LNCaP clone FGC (cell line): Measurements from ENCODE around the gene OR52B6.
"Not testable (repeated sequence)": the region's sequence is repeated elsewhere in the genome, so short reads cannot be mapped to it uniquely, and the experiment has no call there.

ENCODE experiments used
- DNase-seq: peaks from one replicate; pipeline ENCODE4 v3.0.0-alpha.2; 2011; ENCODE audit warnings: low read depth
- H3K4me3 ChIP-seq: 2 replicates; pipeline ENCODE4 v1.5.1; 2011; ENCODE audit warnings: mild to moderate bottlenecking, low read depth, low read length, control low read depth
- TF ChIP-seq, protein P1 (sequence below): IDR thresholded peaks from 2 replicates; pipeline ENCODE4 v1.5.1; 2012; ENCODE audit warnings: mild to moderate bottlenecking; ENCODE audit not compliant: control insufficient read depth, insufficient read depth; ENCODE audit errors: extremely low read depth

Gene OR52B6

DNA sequence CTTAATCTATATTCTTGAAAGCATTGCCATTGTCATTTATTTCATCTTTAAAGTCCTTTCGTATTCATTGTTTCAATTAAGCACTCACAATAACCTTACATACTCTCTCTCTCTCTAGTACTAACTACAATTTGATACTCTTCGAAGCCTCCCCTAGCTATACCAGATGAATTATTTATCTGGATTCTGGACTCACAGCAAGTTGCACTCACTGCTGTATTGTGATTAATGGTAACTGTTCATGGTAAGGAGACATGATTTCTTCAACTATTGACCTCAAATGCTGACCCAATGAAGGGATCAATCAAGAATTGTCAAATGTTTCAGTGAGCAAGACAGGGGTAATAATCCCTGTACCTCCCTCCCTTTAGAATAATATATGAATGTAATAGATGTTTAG is 6.0 kb upstream of the OR52B6 start:
- TF ChIP-seq, protein P1, sequence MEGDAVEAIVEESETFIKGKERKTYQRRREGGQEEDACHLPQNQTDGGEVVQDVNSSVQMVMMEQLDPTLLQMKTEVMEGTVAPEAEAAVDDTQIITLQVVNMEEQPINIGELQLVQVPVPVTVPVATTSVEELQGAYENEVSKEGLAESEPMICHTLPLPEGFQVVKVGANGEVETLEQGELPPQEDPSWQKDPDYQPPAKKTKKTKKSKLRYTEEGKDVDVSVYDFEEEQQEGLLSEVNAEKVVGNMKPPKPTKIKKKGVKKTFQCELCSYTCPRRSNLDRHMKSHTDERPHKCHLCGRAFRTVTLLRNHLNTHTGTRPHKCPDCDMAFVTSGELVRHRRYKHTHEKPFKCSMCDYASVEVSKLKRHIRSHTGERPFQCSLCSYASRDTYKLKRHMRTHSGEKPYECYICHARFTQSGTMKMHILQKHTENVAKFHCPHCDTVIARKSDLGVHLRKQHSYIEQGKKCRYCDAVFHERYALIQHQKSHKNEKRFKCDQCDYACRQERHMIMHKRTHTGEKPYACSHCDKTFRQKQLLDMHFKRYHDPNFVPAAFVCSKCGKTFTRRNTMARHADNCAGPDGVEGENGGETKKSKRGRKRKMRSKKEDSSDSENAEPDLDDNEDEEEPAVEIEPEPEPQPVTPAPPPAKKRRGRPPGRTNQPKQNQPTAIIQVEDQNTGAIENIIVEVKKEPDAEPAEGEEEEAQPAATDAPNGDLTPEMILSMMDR = no peak
- H3K4me3 ChIP-seq = no peak overlapping the region
- no peak for DNase-seq

GRCh38 chr11:5575152-5575551 is 5.5 kb upstream of the OR52B6 start:
- TF ChIP-seq, protein P1 = no peak

DNA sequence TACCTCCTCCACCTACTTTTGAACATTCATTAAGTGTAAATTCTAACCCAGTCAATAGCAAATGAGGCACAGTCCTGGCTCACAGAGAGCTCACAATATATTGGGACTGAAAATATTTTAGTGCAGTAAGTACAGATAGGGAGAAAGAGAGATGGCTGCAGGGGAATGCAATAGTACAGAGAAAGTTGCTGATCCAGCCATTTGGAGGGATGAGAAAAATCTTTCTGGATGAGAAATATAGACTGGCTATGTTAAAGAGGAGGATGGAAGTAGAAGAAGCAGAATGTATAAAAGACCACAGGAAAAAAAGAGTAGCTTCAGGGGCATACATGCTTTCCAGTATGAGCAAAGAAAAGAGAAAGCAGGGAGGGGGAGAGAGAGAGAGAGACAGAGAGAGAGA is 3.6 kb upstream of the OR52B6 start:
- no peak for DNase-seq
- TF ChIP-seq, protein P1 = no peak
- H3K4me3 ChIP-seq = no peak overlapping the region

More at GRCh38 chr11:5575152-5575551, 5.5 kb upstream of the OR52B6 start:
- no peak for DNase-seq
- no peak overlapping the region for H3K4me3 ChIP-seq

DNA sequence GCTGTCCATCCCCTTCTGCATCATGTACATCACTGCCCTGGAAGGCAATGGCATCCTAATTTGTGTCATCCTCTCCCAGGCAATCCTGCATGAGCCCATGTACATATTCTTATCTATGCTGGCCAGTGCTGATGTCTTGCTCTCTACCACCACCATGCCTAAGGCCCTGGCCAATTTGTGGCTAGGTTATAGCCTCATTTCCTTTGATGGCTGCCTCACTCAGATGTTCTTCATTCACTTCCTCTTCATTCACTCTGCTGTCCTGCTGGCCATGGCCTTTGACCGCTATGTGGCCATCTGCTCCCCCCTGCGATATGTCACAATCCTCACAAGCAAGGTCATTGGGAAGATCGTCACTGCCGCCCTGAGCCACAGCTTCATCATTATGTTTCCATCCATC is 337 bp downstream of the OR52B6 start:
- TF ChIP-seq, protein P1 = no peak
- no peak for DNase-seq
- no peak overlapping the region for H3K4me3 ChIP-seq

- H3K4me3 ChIP-seq, DNase-seq: not testable (repeated sequence)
Measured at GRCh38 chr11:5584458-5584857, 3.8 kb downstream of the OR52B6 start.

- not testable (repeated sequence) for DNase-seq, H3K4me3 ChIP-seq
Measured at GRCh38 chr11:5589906-5590305, 9.2 kb downstream of the OR52B6 start.

GRCh38 chr11:5591613-5592012 is 10.9 kb downstream of the OR52B6 start:
- DNase-seq = no peak
- TF ChIP-seq, protein P1 = no peak
- H3K4me3 ChIP-seq = no peak overlapping the region

GRCh38 chr11:5592615-5593014 is 11.9 kb downstream of the OR52B6 start:
- H3K4me3 ChIP-seq = no peak overlapping the region
- TF ChIP-seq, protein P1 = no peak
- no peak for DNase-seq
